HG03135 (cell line): ENCODE data around the gene CISH.

Experiments used
- ATAC-seq: cut with Tn5 transposase; IDR thresholded peaks from one replicate; pipeline ENCODE4 v1.9.1; 2021; ENCODE audit warnings: mild to moderate bottlenecking, moderate library complexity; ENCODE audit not compliant: unreplicated experiment

Gene CISH

DNA sequence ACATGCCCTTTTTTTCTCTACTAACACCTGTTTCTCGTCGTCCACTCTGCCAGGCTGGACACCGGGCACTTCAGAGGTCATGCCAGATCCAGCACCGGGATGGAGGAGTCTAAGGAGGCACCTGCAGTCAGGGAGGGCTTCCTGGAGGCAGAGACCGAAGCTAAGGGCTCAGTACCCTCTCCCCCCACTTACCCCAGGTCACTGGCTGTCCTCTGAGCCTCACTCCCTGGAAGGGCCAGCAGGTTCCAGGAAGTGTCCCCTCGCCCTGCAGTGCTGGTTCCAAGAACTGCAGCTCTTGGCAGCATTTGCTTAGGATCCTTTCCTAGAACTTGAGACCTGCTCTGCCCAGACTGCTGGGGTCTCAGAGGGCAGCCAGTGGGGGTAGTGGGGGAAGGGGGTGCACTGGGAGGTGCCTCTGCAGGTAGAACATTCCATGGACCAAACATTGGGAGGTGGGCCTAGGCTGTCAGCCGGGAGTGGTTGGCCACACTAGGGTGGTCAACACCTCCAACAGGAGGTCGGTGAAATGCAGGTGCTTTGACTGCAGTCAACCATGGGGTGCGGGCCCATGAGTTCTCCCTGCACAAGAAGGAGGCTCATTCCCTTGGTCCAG lies 11.3 kb downstream of the CISH start:
- no peak for ATAC-seq

- ATAC-seq, result no peak
Measured at GRCh38 chr3:50599716-50600118, 11.9 kb downstream of the CISH start.

- ATAC-seq, result no peak
Measured at GRCh38 chr3:50599115-50599715, 12.4 kb downstream of the CISH start.

GRCh38 chr3:50594253-50594785 lies 17.3 kb downstream of the CISH start:
- ATAC-seq, result no peak

DNA sequence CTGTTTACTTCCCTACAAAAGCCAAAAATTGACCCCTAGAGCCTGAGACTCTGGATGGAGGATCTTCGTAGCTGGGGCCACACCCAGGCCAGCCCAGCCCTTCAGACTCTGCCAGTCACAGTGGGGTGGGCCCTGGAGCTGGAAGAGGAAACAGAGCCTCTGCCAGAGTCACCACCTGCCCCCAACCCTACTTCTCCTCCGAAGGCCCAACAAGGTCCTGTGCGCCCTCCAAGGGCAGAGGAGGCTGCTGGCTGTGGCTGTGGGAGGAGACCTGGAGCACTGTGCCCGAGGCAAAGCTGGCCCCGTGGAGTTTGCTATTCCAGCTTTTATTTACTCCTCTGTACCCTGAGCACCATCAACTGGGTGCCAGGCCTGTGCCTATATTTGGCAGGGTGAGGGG lies 19.0 kb downstream of the CISH start:
- no peak for ATAC-seq

- no peak for ATAC-seq
Measured at GRCh38 chr3:50591196-50591741, 20.3 kb downstream of the CISH start.

- no peak for ATAC-seq
Measured at GRCh38 chr3:50588759-50589433, 22.7 kb downstream of the CISH start.

DNA sequence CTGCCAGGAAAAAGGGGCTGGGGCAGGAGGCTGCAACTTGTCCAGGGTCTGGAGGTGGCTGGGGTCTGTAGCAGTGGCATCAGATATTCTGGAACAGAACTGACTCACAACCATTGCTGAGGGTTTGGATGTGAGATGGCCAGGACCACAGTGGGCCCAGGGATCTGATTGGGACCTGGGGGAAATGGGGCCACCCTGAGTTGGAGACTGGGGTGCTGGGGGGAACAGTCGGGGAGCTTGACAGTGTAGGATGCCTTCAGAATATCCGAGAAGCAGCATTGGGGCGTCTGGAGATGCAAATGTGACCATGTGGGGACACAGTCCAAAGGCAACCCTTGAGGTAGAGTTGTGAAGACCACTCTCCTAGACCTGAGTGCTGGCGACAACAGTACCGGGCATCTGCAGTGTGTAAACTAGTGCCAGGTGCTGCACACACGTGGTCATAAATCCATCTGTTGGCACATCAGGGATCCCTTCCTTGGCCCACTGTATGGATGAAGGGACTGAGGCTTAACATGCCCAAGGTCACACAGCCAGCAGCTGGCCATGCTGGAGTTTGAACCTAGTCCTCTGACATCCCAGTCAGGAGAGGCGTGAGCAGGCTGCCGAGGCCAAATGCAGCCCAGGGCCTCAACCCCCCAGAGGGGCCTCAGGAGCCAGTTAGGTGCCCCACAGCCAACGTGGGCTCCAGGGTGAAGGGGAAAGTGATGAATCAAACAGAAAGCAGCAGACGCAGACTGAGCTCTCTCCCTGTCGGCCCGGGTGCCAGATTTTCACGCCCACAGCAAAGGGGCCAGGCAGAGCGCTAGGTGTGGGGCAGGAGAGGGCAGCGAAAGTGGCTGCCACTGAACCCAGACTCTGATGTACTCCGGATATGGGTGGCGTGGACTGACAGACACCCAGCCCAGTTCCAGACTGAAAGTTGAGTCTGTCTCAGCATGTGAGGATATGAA lies 23.5 kb downstream of the CISH start:
- ATAC-seq, result no peak

GRCh38 chr3:50587373-50587772 lies 24.2 kb downstream of the CISH start:
- no peak for ATAC-seq

- ATAC-seq, result no peak
Measured at GRCh38 chr3:50586763-50587070, 24.9 kb downstream of the CISH start.

DNA sequence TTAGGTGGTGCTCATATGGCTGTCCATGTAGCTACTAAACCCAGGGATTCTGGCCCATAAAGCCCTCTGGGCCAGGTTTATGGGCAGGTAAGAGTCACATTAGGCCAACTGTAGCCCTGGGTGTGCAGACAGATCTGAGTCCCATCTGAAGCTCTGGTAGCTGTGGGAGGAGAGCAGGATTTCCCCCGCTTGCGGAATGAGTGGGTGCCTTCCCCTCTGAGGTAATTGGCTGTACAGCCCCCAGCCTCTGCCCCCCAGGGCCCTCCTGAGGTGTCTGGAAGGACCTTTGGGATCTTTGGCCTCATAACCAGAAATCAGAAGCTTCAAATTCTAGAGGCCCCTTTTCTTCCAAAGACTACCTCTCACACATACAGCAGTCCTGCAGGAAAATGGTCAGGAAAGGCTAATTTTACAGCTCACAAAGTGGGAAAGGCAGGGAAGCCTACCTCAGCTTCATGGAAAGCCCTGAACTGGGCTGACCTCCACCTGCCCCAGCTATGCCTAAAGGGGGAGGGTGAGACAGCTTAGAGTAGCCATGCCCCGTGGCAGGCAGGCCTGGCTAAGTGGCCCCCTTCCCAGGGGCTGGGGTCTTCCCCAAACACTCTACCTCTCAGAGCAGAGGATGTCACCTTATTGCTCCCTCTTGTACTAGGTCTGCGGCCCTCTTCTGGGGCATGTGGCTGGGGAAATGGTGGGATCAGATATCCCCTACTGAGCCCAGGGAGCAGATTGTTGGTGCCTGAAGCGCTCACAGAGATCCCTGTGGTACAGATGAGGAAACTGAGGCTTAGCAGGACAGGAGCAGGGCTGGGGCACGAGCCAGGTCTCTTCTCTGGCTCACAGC lies 25.4 kb downstream of the CISH start:
- no peak for ATAC-seq

GRCh38 chr3:50584391-50584790 lies 27.2 kb downstream of the CISH start:
- ATAC-seq, result no peak

DNA sequence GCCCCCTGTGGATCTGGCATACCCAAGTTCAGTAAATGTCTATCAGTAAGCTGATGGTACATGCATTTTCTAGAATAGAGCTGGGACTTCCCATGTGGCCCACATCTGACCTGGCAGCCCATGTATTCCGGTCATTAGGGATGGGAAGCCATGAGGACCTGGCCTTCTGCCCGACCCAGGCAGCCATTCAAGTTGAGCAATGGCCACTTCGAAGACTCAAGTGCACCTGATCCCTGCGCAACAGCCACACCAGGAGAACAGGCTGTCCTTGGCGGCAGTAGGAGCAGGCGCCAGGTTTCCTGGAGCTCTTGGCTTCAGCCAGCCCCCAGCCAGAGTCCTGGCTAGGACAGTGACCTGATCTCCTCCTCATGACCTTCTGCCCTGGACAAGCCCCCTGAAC lies 27.7 kb downstream of the CISH start:
- no peak for ATAC-seq

DNA sequence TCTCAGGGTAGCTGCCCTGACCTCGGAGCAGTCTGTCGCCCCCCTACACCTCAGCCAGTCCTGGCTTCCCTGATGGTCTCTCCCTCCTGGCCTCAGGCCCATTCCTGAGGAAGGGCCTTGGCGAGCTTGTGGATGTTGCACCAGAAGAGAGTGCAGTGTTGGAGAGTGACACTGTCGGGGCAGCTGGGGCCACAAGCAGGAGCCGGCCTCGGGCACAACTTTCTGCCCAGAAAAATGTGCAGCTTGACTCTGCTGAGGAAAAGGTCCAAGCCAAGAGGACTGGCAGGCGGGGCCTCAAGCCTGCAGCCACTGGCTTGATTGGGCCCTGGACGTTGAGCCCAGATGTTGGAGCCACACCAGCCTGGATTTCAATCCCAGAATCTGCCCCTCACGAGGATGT lies 29.5 kb downstream of the CISH start:
- no peak for ATAC-seq

GRCh38 chr3:50581459-50581842 lies 30.1 kb downstream of the CISH start:
- ATAC-seq, result no peak

DNA sequence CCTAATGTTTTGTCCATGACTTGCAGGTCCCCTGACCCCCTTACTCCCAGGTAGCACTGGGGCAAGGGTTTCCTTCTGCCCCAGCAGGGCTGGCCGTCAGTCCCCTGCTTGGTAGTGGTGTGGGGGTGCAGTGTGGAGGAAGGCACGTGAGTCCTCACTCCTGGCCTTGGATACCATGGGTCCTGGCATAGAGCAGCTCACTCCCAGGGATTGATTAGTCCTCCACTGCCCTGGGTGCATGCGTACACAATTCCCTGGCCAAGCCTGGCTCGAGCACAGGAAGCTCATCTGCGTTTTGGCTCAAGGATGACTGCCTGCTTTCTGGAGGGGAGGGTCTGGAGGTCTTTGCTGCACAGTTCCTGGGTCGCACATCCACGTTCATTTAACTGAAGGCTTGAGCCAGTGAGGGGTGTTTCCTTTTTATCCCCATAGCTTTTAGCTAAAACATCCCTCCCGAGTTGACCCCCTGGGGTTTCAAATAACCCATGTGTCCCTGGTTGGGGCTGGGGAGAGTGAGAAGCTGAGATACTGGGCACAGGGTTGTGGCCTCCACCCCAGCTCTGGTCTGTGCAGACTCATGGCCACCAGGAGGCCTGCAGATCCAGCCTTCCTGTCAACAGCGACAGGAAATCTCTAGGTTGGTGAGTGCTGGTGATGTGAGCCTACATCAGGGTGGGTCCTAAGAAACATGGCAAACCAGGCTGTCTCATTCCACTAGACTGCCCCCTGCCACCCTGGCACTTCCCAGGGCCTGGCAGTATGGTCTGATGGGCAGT lies 30.7 kb downstream of the CISH start:
- ATAC-seq, result no peak

- no peak for ATAC-seq
Measured at GRCh38 chr3:50577348-50577747, 34.2 kb downstream of the CISH start.

DNA sequence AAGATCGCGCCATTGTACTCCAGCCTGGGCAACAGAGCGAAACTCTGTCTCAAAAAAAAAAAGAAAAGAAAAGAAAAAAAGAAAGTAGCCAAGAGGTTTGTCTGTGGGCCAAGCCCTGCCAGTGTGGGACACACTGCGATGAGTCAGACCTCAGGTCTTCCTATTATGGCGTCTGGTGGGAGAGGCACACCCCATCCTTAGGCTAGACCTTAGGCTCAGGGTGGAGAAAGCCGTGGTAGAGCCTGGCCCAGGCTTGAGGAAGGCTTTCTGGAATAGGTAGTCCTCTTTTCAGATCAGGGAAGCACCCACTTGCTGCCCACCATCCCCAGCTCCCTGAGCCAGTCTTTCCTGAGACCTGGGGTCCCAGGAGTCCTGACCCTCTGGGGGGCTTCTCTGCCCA lies 36.2 kb downstream of the CISH start:
- ATAC-seq, result no peak

DNA sequence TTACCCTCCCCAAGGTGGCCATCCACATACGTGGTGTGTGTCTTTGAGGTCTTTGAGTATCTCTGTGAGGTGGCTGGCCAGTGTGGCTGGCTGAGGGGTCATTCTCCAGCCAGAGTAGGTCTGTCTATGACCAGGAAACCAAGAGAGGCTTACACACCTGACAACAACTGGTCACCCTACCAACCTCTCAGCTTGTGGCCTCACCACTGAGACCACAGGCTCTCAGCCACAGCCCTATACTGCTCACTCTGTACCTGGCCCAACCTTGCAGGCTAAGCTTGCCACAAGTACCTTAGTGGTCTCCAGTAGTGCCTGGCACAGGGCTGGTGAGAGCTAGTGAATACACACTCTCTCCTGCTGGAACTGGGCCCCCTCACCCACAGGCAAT lies 37.1 kb downstream of the CISH start:
- no peak for ATAC-seq
